ENCODE data around the gene TSPAN4.

- TF ChIP-seq CTCF (IDR thresholded peaks at IDR 0.05; ENCODE audit: low read depth, low read length) (no peak), EZH2phosphoT487 (IDR thresholded peaks at IDR 0.05; ENCODE audit: low read depth) (no peak)
Measured at GRCh38 chr11:849951-850774, 7.5 kb downstream of the TSPAN4 start.
